Sigmoid colon (tissue), 7 donors: Measurements from ENCODE around the gene S100A3. TPM values are rescaled to one million over a fixed set of nuclear protein-coding genes. Genes with fewer than 3 reads are reported as not detected.

Experiments
- DNase-seq: peaks from one replicate; pipeline ENCODE4 v3.0.0-alpha.2; 2019
- H3K27ac ChIP-seq, 4 donors: fragments of 200-600 bp; sonication (generic); one replicate each; pipeline ENCODE4 v1.5.1; 2016 to 2019; ENCODE audit warnings: mild to moderate bottlenecking in 1 of 4
- H3K27me3 ChIP-seq, 3 donors: fragments of 200-600 bp; sonication (generic); one replicate each; pipeline ENCODE4 v1.5.1; 2019; ENCODE audit warnings: mild to moderate bottlenecking in 1 of 3
- H3K36me3 ChIP-seq, 4 donors: fragments of 200-600 bp; sonication (generic); one replicate each; pipeline ENCODE4 v1.5.1; 2016 to 2019
- H3K4me1 ChIP-seq, 4 donors: fragments of 200-600 bp; sonication (generic); one replicate each; pipeline ENCODE4 v1.5.1; 2017 to 2019
- H3K4me3 ChIP-seq, 4 donors: fragments of 200-600 bp; sonication (generic); one replicate each; pipeline ENCODE4 v1.5.1; 2017 to 2019; ENCODE audit warnings: mild to moderate bottlenecking in 2 of 4, moderate library complexity in 1 of 4
- H3K9me3 ChIP-seq, 4 donors: fragments of 200-600 bp in 3 of 4; sonication (generic) in 3 of 4; one replicate each; pipeline versions ENCODE4 v1.5.1 to v1.6.1; 2013 to 2019
- CTCF ChIP-seq, 4 experiments: fragments of 450-650 bp in 3 of 4; fragments of 200-600 bp in 1 of 4; IDR thresholded peaks; one replicate each; pipeline ENCODE4 v1.5.1; 2016 to 2019; ENCODE audit warnings: antibody characterized with exemption in 4 of 4, mild to moderate bottlenecking in 3 of 4, moderate library complexity in 2 of 4
- EP300 ChIP-seq, 4 donors: sonication (generic); formaldehyde crosslinking; IDR thresholded peaks; one replicate each; pipeline ENCODE4 v1.6.1; 2017; ENCODE audit warnings: antibody characterized with exemption in 4 of 4
- POLR2A ChIP-seq, 2 donors: fragments of 450-650 bp; IDR thresholded peaks; one replicate each; pipeline ENCODE4 v1.6.1; 2016; ENCODE audit warnings: antibody characterized with exemption in 2 of 2, mild to moderate bottlenecking in 2 of 2, moderate library complexity in 2 of 2
- POLR2AphosphoS5 ChIP-seq, 4 donors: sonication (generic); formaldehyde crosslinking; IDR thresholded peaks; one replicate each; pipeline ENCODE4 v1.6.1; 2017; ENCODE audit warnings: antibody characterized with exemption in 4 of 4
- WGBS, 2 donors: extraction: QIAGEN DNeasy Blood & Tissue Kit; methylation state at CpG; one replicate each; pipeline ENCODE4 v1.1.7; 2013; 5-methylcytosine and 5-hydroxymethylcytosine counted together
- intact Hi-C: fragments of 100-400 bp; cut with DNase I; formaldehyde crosslinking; loops from one replicate; pipeline ENCODE4 v1.15.1; 2023
- polyA plus RNA-seq, 3 donors: library from polyadenylated mRNA; stranded (reverse); fragments of 200-250 nt; gene quantifications; one replicate each; pipeline ENCODE4 v1.2.3, GENCODE V29; 2013
- total RNA-seq, 4 donors: library from RNA; depleted of rRNA; stranded (reverse); fragments of >200 nt; gene quantifications; one replicate each; pipeline ENCODE4 v1.1.0, GENCODE V29; 2016
- donor health status: healthy with polysubstance abuse.
- donor health status: Bipolar disorder and iron deficiency.
- donor health status: healthy.

The S100A3 gene
- total and polyA plus RNA-seq, 7 donors = 1.1 to 4.3 (median 2.9) TPM

- intact Hi-C loops = no loop called here
- Histone ChIP-seq H3K4me3 (no peak overlapping the region), H3K27ac (peak overlapping the region; percentile 75 to 90 (median 81)), H3K27me3 (no peaks in the 10 kb centered on the region), H3K36me3 (no peaks in the 10 kb centered on the region), H3K9me3 (no peaks in the 10 kb centered on the region), H3K4me1 (peaks cover 0 to 39% (median 32%) of the 10 kb centered on the region in 4 donors)
- peak; percentile 96 for DNase-seq
- TF ChIP-seq POLR2A (IDR thresholded peaks at IDR 0.05) (no peak), POLR2AphosphoS5 (IDR thresholded peaks at IDR 0.05) (peak; percentile 83 to 93 (median 86)), CTCF (IDR thresholded peaks at IDR 0.05) (no peak), EP300 (IDR thresholded peaks at IDR 0.05) (peak in 2 of 4 donors; percentile 49 to 87)
- WGBS, 2 donors = 73 to 80% methylated on average over 7 of the region's 7 CpGs
Observed at GRCh38 chr1:153506831-153507413, 42.1 kb downstream of the S100A3 start.

GRCh38 chr1:153506386-153506785, 42.7 kb downstream of the S100A3 start:
- no peaks in the 10 kb centered on the region for H3K9me3 ChIP-seq
- no peak overlapping the region for H3K4me3 ChIP-seq
- 87 to 94% methylated on average over 5 of the region's 5 CpGs for WGBS, 2 donors
- no peaks in the 10 kb centered on the region for H3K27me3 ChIP-seq
- no peaks in the 10 kb centered on the region for H3K36me3 ChIP-seq
- H3K27ac ChIP-seq = peak overlapping the region; percentile 75 to 90 (median 81)
- peaks cover 0 to 39% (median 32%) of the 10 kb centered on the region in 4 donors for H3K4me1 ChIP-seq
- intact Hi-C loops = no loop called here
- peak; percentile 76 for DNase-seq
- TF ChIP-seq POLR2AphosphoS5 (IDR thresholded peaks at IDR 0.05) = no peak
- no peak for TF ChIP-seq CTCF (IDR thresholded peaks at IDR 0.05)
- TF ChIP-seq EP300 (IDR thresholded peaks at IDR 0.05) = no peak
- TF ChIP-seq POLR2A (IDR thresholded peaks at IDR 0.05) = no peak

GRCh38 chr1:153505576-153505975, 43.5 kb downstream of the S100A3 start:
- H3K27ac ChIP-seq = peak overlapping the region; percentile 75 to 90 (median 81)
- no peaks in the 10 kb centered on the region for H3K9me3 ChIP-seq
- no peak overlapping the region for H3K4me3 ChIP-seq
- 94 to 97% methylated on average over 1 of the region's 1 CpG for WGBS, 2 donors
- no peaks in the 10 kb centered on the region for H3K27me3 ChIP-seq
- no peaks in the 10 kb centered on the region for H3K36me3 ChIP-seq
- TF ChIP-seq CTCF (IDR thresholded peaks at IDR 0.05) (no peak), POLR2A (IDR thresholded peaks at IDR 0.05) (no peak), POLR2AphosphoS5 (IDR thresholded peaks at IDR 0.05) (no peak), EP300 (IDR thresholded peaks at IDR 0.05) (no peak)
- intact Hi-C loops = no loop called here
- peak; percentile 12 for DNase-seq
- peaks cover 0 to 33% (median 30%) of the 10 kb centered on the region in 4 donors for H3K4me1 ChIP-seq

GRCh38 chr1:153503766-153504165, 45.3 kb downstream of the S100A3 start:
- TF ChIP-seq EP300 (IDR thresholded peaks at IDR 0.05) (no peak), CTCF (IDR thresholded peaks at IDR 0.05) (no peak), POLR2A (IDR thresholded peaks at IDR 0.05) (no peak), POLR2AphosphoS5 (IDR thresholded peaks at IDR 0.05) (no peak)
- Histone ChIP-seq H3K4me3 (no peak overlapping the region), H3K27me3 (no peaks in the 10 kb centered on the region), H3K36me3 (no peaks in the 10 kb centered on the region), H3K4me1 (peaks cover 0 to 33% (median 30%) of the 10 kb centered on the region in 4 donors), H3K9me3 (no peaks in the 10 kb centered on the region), H3K27ac (no peak overlapping the region)
- DNase-seq = peak; percentile 12
- intact Hi-C loops = no loop called here
- WGBS, 2 donors = 84 to 85% methylated on average over 3 of the region's 3 CpGs
